LNCaP clone FGC (cell line): ENCODE results near the gene B4GALT6.

Source experiments
- DNase-seq: peaks from one replicate; pipeline ENCODE4 v3.0.0-alpha.2; 2011; ENCODE audit warnings: low read depth
- H3K4me3 ChIP-seq: 2 replicates; pipeline ENCODE4 v1.5.1; 2011; ENCODE audit warnings: mild to moderate bottlenecking, low read depth, low read length, control low read depth
- TF ChIP-seq, protein P1 (sequence below): IDR thresholded peaks from 2 replicates; pipeline ENCODE4 v1.5.1; 2012; ENCODE audit warnings: mild to moderate bottlenecking; ENCODE audit not compliant: control insufficient read depth, insufficient read depth; ENCODE audit errors: extremely low read depth

Gene B4GALT6

DNA sequence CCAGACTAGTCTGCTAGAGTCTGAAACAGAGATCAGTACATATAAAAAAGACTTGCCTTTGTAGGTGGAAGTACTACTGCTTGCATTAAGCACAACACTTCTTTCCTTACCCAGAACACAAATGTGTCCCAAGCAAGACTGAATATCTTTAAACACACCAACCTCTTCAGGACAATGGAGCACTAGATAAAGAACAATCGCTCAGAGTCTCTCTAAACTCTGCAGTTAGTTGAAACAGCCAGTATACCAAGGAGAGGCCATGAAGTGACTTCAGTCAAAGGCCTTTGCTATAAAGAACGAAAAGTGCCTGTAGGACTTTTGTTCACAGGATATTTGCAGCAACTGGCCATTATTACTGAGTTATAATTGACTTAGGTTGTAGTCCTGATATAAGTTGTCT is 9.9 kb upstream of the B4GALT6 start:
- DNase-seq: no peak
- TF ChIP-seq, protein P1, sequence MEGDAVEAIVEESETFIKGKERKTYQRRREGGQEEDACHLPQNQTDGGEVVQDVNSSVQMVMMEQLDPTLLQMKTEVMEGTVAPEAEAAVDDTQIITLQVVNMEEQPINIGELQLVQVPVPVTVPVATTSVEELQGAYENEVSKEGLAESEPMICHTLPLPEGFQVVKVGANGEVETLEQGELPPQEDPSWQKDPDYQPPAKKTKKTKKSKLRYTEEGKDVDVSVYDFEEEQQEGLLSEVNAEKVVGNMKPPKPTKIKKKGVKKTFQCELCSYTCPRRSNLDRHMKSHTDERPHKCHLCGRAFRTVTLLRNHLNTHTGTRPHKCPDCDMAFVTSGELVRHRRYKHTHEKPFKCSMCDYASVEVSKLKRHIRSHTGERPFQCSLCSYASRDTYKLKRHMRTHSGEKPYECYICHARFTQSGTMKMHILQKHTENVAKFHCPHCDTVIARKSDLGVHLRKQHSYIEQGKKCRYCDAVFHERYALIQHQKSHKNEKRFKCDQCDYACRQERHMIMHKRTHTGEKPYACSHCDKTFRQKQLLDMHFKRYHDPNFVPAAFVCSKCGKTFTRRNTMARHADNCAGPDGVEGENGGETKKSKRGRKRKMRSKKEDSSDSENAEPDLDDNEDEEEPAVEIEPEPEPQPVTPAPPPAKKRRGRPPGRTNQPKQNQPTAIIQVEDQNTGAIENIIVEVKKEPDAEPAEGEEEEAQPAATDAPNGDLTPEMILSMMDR: no peak
- no peak overlapping the region for H3K4me3 ChIP-seq

- TF ChIP-seq, protein P1: no peak
- no peak overlapping the region for H3K4me3 ChIP-seq
- DNase-seq: peak; percentile 18
Measured at GRCh38 chr18:31688606-31689005, 4.2 kb upstream of the B4GALT6 start.

- no peak overlapping the region for H3K4me3 ChIP-seq
Measured at GRCh38 chr18:31686986-31687928, 2.9 kb upstream of the B4GALT6 start.

GRCh38 chr18:31686572-31686971 is 2.2 kb upstream of the B4GALT6 start:
- DNase-seq: no peak
- H3K4me3 ChIP-seq: no peak overlapping the region
- TF ChIP-seq, protein P1: no peak

More at GRCh38 chr18:31686986-31687928, 2.9 kb upstream of the B4GALT6 start:
- TF ChIP-seq, protein P1: peak; percentile 7; the same call in 1 of the 2 replicates
- no peak for DNase-seq

GRCh38 chr18:31685097-31686082 is 1.0 kb upstream of the B4GALT6 start:
- H3K4me3 ChIP-seq: peak overlapping the region; percentile 51
- peak; percentile 19 for DNase-seq
- TF ChIP-seq, protein P1: peak; percentile 59

DNA sequence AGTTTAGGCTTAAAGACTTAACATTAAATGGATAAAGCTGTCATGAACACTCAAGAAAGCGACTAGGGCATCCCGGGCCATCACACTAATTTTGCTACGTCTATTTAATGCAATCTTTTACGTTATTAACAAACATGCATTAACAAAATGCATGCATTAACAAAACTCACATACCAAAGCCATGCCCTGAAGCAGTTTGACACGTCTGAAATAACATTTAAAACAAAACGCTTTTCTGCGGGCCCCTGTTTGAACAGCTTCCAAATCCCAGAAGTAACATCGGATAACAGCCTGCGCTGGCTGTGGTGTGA is 458 bp downstream of the B4GALT6 start:
- TF ChIP-seq, protein P1: no peak
- DNase-seq: no peak
- peak overlapping the region; percentile 53 for H3K4me3 ChIP-seq
